Muscle layer of colon (tissue), 2 donors: ENCODE data around the gene MED22.
"Not testable (repeated sequence)": the region's sequence is repeated elsewhere in the genome, so short reads cannot be mapped to it uniquely, and the experiment has no call there.

Source experiments
- H3K27ac ChIP-seq: one replicate; pipeline ENCODE4 v1.7.0; 2013; ENCODE audit warnings: low read depth, mild to moderate bottlenecking, low read length, moderate library complexity
- H3K27me3 ChIP-seq, 2 donors: one replicate each; pipeline ENCODE4 v1.7.0; 2013; ENCODE audit warnings: low read length in 2 of 2, mild to moderate bottlenecking in 2 of 2; ENCODE audit not compliant: insufficient read depth in 2 of 2, control insufficient read depth in 1 of 2
- H3K36me3 ChIP-seq: one replicate; pipeline ENCODE4 v1.7.0; 2013; ENCODE audit warnings: mild to moderate bottlenecking, low read length; ENCODE audit not compliant: insufficient read depth
- H3K4me1 ChIP-seq: one replicate; pipeline ENCODE4 v1.7.0; 2013; ENCODE audit warnings: mild to moderate bottlenecking, low read length; ENCODE audit not compliant: insufficient read depth
- H3K4me3 ChIP-seq, 2 donors: one replicate each; pipeline ENCODE4 v1.7.0; 2013; ENCODE audit warnings: low read length in 2 of 2, low read depth in 1 of 2, mild to moderate bottlenecking in 1 of 2, moderate library complexity in 1 of 2
- H3K9ac ChIP-seq: one replicate; pipeline ENCODE4 v1.7.0; 2013; ENCODE audit warnings: low read length
- H3K9me3 ChIP-seq: one replicate; pipeline ENCODE4 v1.7.0; 2013; ENCODE audit warnings: mild to moderate bottlenecking, low read length
- donor health status: abdominal sarcoma.
- donor health status: Adenocarcinoma of cecum.

MED22 gene

GRCh38 chr9:133386338-133386737 is 38.4 kb upstream of the MED22 start:
- Histone ChIP-seq H3K9ac (no peak overlapping the region), H3K4me1 (no peaks in the 10 kb centered on the region), H3K36me3 (no peaks in the 10 kb centered on the region), H3K9me3 (no peaks in the 10 kb centered on the region), H3K4me3 (no peak overlapping the region), H3K27me3 (no peaks in the 10 kb centered on the region), H3K27ac (no peak overlapping the region)

GRCh38 chr9:133385452-133385851 is 37.5 kb upstream of the MED22 start:
- Histone ChIP-seq H3K9ac (no peak overlapping the region), H3K27me3 (no peaks in the 10 kb centered on the region), H3K9me3 (no peaks in the 10 kb centered on the region), H3K36me3 (no peaks in the 10 kb centered on the region), H3K27ac (no peak overlapping the region), H3K4me1 (no peaks in the 10 kb centered on the region), H3K4me3 (no peak overlapping the region)

GRCh38 chr9:133384736-133385321 is 36.9 kb upstream of the MED22 start:
- H3K4me3 ChIP-seq: no peak overlapping the region
- no peaks in the 10 kb centered on the region for H3K9me3 ChIP-seq
- H3K27ac ChIP-seq: no peak overlapping the region
- H3K9ac ChIP-seq: no peak overlapping the region
- no peaks in the 10 kb centered on the region for H3K4me1 ChIP-seq
- no peaks in the 10 kb centered on the region for H3K27me3 ChIP-seq
- H3K36me3 ChIP-seq: no peaks in the 10 kb centered on the region

GRCh38 chr9:133383438-133383837 is 35.5 kb upstream of the MED22 start:
- Histone ChIP-seq H3K9me3 (no peaks in the 10 kb centered on the region), H3K27me3 (no peaks in the 10 kb centered on the region), H3K4me3 (no peak overlapping the region), H3K4me1 (no peaks in the 10 kb centered on the region), H3K9ac (no peak overlapping the region), H3K27ac (no peak overlapping the region), H3K36me3 (no peaks in the 10 kb centered on the region)

GRCh38 chr9:133382507-133383141 is 34.7 kb upstream of the MED22 start:
- Histone ChIP-seq H3K9ac (no peak overlapping the region), H3K4me1 (no peaks in the 10 kb centered on the region), H3K9me3 (no peaks in the 10 kb centered on the region), H3K4me3 (no peak overlapping the region), H3K27ac (no peak overlapping the region), H3K36me3 (no peaks in the 10 kb centered on the region), H3K27me3 (no peaks in the 10 kb centered on the region)

- H3K36me3 ChIP-seq: no peaks in the 10 kb centered on the region
- no peak overlapping the region for H3K9ac ChIP-seq
- H3K27ac ChIP-seq: no peak overlapping the region
- H3K9me3 ChIP-seq: no peaks in the 10 kb centered on the region
- no peak overlapping the region for H3K4me3 ChIP-seq
- H3K27me3 ChIP-seq: no peaks in the 10 kb centered on the region
- H3K4me1 ChIP-seq: peaks cover 4% of the 10 kb centered on the region
These were observed 32.8 kb upstream of the MED22 start for GRCh38 chr9:133380734-133381133.

GRCh38 chr9:133379153-133380086 is 31.5 kb upstream of the MED22 start:
- Histone ChIP-seq H3K27ac (no peak overlapping the region), H3K9me3 (no peaks in the 10 kb centered on the region), H3K9ac (no peak overlapping the region)

GRCh38 chr9:133378408-133378962 is 30.6 kb upstream of the MED22 start:
- H3K4me1 ChIP-seq: peaks cover 11% of the 10 kb centered on the region
- no peaks in the 10 kb centered on the region for H3K9me3 ChIP-seq
- H3K27ac ChIP-seq: no peak overlapping the region
- H3K4me3 ChIP-seq: no peak overlapping the region
- H3K36me3 ChIP-seq: no peaks in the 10 kb centered on the region
- no peak overlapping the region for H3K9ac ChIP-seq
- no peaks in the 10 kb centered on the region for H3K27me3 ChIP-seq

More at GRCh38 chr9:133379153-133380086, 31.5 kb upstream of the MED22 start:
- H3K4me1 ChIP-seq: peaks cover 11% of the 10 kb centered on the region
- H3K36me3 ChIP-seq: no peaks in the 10 kb centered on the region
- H3K27me3 ChIP-seq: no peaks in the 10 kb centered on the region
- no peak overlapping the region for H3K4me3 ChIP-seq

GRCh38 chr9:133377721-133378216 is 29.8 kb upstream of the MED22 start:
- H3K36me3 ChIP-seq: peaks cover 5% of the 10 kb centered on the region
- H3K27me3 ChIP-seq: no peaks in the 10 kb centered on the region
- H3K9ac ChIP-seq: no peak overlapping the region
- peaks cover 13% of the 10 kb centered on the region for H3K4me1 ChIP-seq
- H3K27ac ChIP-seq: no peak overlapping the region
- H3K4me3 ChIP-seq: no peak overlapping the region
- H3K9me3 ChIP-seq: no peaks in the 10 kb centered on the region

- not testable (repeated sequence) for H3K27me3 ChIP-seq, H3K9me3 ChIP-seq, H3K36me3 ChIP-seq, H3K4me3 ChIP-seq, H3K9ac ChIP-seq, H3K27ac ChIP-seq
- peaks cover 18% of the 10 kb centered on the region for H3K4me1 ChIP-seq
These were observed 29.3 kb upstream of the MED22 start for GRCh38 chr9:133377280-133377679.
